IPS-15b (cell line): ENCODE data around the gene LSM14B.

Experiments used
- H3K27me3 ChIP-seq: one replicate; pipeline ENCODE4 v1.6.1; 2013; ENCODE audit warnings: low read length; ENCODE audit not compliant: control insufficient read depth, insufficient read depth
- H3K36me3 ChIP-seq: one replicate; pipeline ENCODE4 v1.6.1; 2013; ENCODE audit warnings: low read length; ENCODE audit not compliant: control insufficient read depth, insufficient read depth
- H3K4me1 ChIP-seq: one replicate; pipeline ENCODE4 v1.6.1; 2013; ENCODE audit warnings: mild to moderate bottlenecking, low read length; ENCODE audit not compliant: control insufficient read depth, insufficient read depth
- H3K4me3 ChIP-seq: one replicate; pipeline ENCODE4 v1.5.1; 2013; ENCODE audit warnings: low read depth, low read length
- H3K9ac ChIP-seq: one replicate; pipeline ENCODE4 v1.6.1; 2013; ENCODE audit warnings: low read depth, mild to moderate bottlenecking, low read length
- H3K9me3 ChIP-seq: one replicate; pipeline ENCODE4 v1.6.1; 2013; ENCODE audit warnings: mild to moderate bottlenecking, low read length; ENCODE audit not compliant: control insufficient read depth, insufficient read depth

LSM14B gene

DNA sequence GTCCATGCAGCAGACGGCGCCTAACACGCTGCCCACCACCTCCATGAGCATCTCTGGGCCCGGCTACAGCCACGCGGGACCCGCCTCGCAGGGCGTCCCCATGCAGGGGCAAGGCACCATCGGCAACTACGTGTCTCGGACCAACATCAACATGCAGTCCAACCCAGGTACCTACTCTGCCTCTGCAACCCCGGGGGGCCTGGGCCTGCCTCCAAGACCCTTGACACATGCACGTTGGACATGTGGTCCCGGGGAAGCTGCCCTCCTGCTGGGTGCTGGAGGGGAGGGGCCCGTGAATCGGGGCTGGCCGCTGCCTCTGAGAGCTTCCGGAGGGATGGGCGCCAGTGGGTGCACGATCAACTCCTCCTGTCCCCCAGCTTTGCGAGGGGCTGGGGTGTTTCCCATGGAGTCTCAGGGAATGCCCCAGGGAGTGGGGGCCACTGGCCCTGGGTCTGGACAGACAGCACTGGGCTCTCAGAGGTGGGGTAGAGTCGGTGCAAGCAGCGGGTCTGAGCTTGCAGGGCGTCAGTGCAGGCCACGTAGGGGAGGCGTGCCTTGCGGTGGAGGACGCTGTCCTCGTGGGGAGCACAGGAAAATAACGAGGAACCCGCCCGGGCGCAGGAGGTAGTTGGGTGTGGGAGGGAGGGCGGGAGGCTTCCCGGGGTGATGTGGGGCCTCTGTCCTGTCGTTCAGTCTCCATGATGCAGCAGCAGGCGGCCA, 40.6 kb downstream of the LSM14B start:
- Histone ChIP-seq H3K9me3 (no peaks in the 10 kb centered on the region), H3K4me3 (no peak overlapping the region), H3K9ac (no peak overlapping the region), H3K4me1 (no peaks in the 10 kb centered on the region), H3K27me3 (no peaks in the 10 kb centered on the region), H3K36me3 (peaks cover 63% of the 10 kb centered on the region)

DNA sequence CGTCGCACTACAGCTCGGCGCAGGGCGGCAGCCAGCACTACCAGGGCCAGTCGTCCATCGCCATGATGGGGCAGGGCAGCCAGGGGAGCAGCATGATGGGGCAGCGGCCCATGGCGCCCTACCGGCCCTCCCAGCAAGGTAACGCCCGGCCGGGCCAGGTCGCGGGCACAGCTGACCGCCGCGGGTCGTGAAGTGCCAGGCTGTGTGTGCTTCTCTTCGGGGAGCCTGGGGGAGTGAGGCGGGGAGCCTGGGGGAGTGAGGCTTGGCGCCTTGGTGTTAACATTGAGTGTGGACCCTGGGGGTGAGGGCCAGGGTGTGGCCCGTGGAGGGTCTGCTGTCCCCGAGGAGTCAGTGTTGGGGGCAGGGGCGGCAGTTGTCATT, 41.2 kb downstream of the LSM14B start:
- no peaks in the 10 kb centered on the region for H3K9me3 ChIP-seq
- no peak overlapping the region for H3K4me3 ChIP-seq
- H3K4me1 ChIP-seq = no peaks in the 10 kb centered on the region
- no peaks in the 10 kb centered on the region for H3K27me3 ChIP-seq
- H3K9ac ChIP-seq = no peak overlapping the region
- peaks cover 68% of the 10 kb centered on the region for H3K36me3 ChIP-seq

DNA sequence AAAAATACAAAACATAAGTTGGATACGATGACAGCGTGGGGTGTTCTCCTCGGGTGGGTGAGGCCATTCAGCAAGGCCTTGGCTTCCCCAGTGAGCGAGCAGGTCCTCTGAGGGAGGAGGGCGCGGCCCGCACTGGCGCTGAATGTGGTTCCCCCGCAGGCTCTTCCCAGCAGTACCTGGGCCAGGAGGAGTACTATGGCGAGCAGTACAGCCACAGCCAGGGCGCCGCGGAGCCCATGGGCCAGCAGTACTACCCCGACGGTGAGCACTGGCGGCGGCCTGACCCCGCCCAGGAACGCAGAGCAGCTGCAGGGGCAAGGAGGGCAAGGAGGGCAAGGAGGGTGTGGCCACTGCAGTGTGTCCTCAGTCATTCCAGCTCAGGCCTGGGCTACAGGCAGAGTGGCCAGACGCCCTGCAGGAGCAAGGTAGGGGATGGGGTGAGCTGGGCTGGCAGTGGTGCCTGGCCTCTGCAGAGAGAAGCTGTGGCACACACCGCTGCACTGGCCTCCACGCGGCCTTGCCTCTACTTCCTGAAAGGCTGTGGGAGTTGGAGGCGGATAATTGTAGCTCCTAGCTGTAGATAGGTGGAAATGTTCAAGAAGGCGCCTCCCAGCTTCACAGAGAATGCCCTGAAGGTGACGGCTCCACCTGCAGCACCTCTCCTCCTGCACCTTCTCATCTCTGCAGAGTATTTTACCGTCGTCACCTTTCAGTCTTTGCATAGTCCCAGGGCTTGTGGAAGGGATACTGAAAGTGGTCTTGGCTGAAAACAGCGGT, 41.9 kb downstream of the LSM14B start:
- H3K9me3 ChIP-seq = no peaks in the 10 kb centered on the region
- no peak overlapping the region for H3K4me3 ChIP-seq
- no peaks in the 10 kb centered on the region for H3K4me1 ChIP-seq
- H3K27me3 ChIP-seq = no peaks in the 10 kb centered on the region
- no peak overlapping the region for H3K9ac ChIP-seq
- peaks cover 67% of the 10 kb centered on the region for H3K36me3 ChIP-seq

DNA sequence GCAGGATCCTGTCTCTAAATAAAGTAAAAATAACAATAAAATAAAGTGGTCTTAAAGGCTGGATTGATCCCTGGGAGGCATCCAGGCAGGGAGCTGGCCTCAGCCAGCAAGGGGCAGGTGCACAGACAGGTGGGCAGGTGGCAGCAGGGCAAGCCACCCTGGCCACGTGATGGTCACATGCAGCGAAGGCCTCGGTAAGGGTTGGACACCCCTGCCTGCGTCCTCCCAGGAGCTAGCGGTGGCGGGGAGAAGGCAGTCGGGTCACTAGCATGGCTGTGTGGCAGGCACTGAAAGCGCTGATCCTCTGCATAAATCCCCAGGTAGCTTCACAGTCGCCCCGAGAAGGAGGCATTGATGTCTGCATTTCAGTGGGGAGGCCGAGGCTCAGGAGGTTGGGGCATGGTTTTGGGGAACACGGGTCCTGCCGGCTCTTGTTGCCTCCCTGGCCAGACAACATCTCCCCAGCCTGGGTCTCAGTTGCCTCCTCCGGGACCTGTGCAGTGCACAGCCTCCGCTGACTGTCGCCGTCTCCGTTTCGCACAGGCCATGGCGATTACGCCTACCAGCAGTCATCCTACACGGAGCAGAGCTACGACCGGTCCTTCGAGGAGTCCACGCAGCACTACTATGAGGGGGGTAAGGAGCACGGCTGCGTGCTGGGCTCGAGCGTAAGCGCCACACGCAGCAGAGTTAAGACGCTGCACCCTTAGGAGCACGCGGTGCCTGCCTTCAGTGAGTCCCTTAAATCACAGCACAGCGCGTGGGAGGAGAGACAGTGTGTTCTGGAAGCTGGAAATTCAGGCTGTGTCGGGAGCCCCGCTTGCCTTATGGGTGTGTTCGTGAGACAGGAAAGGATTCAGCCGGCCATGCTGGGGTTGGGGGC, 42.8 kb downstream of the LSM14B start:
- no peaks in the 10 kb centered on the region for H3K9me3 ChIP-seq
- H3K36me3 ChIP-seq = peaks cover 62% of the 10 kb centered on the region
- H3K4me3 ChIP-seq = no peak overlapping the region

DNA sequence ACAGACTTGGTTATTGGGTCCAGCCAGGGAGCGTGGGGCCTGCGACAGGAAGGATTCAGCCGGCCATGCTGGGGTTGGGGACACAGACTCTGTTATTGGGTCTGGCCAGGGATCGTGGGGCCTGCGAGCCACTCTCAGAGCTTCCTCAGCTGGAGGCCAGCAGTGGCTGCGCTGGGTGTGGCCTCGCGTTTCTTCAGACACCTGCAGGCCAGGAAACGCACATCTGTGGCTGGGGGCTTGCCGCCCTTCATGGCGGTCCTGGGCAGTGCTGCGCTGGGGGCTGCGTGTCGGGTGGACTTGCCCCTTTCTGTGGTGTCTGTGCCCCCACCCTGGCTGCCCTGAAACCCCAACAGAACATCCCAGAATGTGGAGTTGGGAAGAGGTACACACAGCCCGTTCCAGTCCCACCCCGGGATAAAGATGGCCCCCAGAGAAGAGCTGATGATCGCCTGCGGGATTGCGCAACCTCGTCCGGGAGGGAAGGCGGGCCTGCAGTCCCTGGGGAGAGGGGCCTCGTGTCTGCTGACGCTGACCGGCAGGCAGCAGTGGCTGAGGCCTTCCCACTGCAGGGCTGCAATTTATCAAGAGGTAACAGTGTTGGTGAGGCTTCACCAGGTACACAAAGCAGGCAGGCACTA, 43.6 kb downstream of the LSM14B start:
- Histone ChIP-seq H3K27me3 (no peaks in the 10 kb centered on the region), H3K9ac (no peak overlapping the region), H3K36me3 (peaks cover 61% of the 10 kb centered on the region), H3K9me3 (no peaks in the 10 kb centered on the region), H3K4me1 (no peaks in the 10 kb centered on the region), H3K4me3 (no peak overlapping the region)

More for the DNA sequence above, 42.8 kb downstream of the LSM14B start:
- no peak overlapping the region for H3K9ac ChIP-seq
- no peaks in the 10 kb centered on the region for H3K27me3 ChIP-seq
- no peaks in the 10 kb centered on the region for H3K4me1 ChIP-seq

DNA sequence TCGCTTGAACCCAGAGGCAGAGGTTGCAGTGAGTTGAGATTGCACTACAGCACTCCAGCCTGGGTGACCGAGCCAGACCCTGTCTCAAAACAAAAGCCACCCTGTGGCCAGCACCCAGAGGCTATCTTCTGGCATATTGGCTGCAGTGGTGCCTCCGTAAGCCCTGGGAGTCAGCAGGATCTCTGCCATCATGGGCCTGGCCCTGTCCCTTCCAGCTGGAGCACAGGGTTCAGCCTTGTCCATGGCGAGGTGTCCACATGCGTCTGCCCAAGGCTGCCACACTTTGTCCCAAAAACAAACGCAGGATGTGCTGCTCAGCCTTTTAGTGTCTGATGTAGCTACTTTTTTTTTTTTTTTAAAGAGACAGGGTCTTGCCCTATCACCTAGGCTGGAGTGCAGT, 45.2 kb downstream of the LSM14B start:
- H3K9ac ChIP-seq = no peak overlapping the region
- H3K9me3 ChIP-seq = no peaks in the 10 kb centered on the region
- no peaks in the 10 kb centered on the region for H3K27me3 ChIP-seq
- no peak overlapping the region for H3K4me3 ChIP-seq
- H3K4me1 ChIP-seq = no peaks in the 10 kb centered on the region
- H3K36me3 ChIP-seq = peaks cover 50% of the 10 kb centered on the region

DNA sequence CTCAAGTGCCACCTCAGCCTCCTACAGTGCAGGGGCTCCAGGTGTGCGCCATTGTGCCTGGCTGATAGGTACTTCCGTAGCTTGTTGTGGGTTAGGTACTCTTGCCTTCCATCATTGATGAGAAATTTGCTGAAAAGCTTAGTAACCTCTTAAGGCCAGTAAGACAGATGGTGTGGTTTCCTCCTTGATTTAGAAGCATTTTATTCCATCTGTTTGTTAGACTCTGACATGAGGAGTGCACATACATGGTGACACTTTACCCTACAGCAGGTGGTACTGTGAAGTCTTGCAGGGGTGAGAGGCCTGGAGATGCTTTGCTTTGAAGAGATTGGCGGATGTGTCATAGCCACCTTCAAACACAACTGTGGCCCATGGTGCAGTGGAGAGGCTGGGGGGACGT, 45.8 kb downstream of the LSM14B start:
- H3K9ac ChIP-seq = no peak overlapping the region
- no peaks in the 10 kb centered on the region for H3K9me3 ChIP-seq
- no peak overlapping the region for H3K4me3 ChIP-seq
- H3K36me3 ChIP-seq = peaks cover 46% of the 10 kb centered on the region
- no peaks in the 10 kb centered on the region for H3K4me1 ChIP-seq
- H3K27me3 ChIP-seq = no peaks in the 10 kb centered on the region

DNA sequence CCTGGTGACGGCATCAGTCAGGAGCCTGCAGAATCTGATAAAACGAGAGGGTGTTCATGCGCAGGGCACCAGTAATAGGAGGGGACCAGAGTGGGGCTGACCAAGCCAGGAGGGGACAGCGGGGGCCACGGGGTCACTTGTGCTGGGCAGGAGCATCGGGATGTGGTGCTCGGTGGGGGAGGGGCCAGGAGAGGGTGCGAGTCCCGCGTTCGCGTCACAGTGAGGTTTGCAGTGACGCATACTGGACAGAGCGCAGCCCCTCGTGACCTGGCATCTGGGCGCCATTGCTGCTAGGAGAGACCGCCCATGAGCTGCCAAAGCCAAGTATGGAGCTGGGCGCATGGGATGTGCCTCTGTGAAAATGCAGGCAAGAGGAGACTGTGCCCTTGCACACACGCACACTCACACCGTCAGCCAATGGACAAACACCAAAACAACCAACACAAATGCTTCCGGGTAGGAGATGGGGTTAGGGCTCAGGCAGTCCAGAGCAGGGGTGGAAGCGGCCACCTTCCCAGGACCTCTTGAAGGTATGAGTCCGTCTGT, 46.7 kb downstream of the LSM14B start:
- Histone ChIP-seq H3K9me3 (no peaks in the 10 kb centered on the region), H3K36me3 (peaks cover 40% of the 10 kb centered on the region), H3K9ac (no peak overlapping the region), H3K4me3 (no peak overlapping the region), H3K27me3 (no peaks in the 10 kb centered on the region), H3K4me1 (no peaks in the 10 kb centered on the region)

DNA sequence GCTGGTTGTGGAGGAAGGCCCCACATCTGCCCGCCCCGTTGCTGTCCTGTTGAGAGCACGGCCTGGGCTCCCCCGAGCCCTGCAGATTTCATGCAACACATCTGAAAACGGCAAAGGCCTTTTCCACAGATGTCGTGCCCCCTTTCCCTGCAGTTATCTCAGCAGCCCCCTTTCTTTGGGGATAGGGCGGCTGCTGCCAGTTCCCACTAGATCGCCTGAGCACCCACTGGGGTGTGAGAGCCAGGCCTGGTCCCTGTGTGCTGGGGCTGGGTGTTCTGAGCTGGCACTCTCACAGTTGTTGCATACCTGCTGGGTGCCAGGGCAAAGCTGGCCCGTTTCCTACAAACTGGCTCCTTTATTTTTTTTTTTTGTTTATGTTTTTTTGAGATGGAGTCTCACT, 48.3 kb downstream of the LSM14B start:
- Histone ChIP-seq H3K9ac (no peak overlapping the region), H3K27me3 (no peaks in the 10 kb centered on the region), H3K36me3 (peaks cover 31% of the 10 kb centered on the region), H3K4me1 (no peaks in the 10 kb centered on the region), H3K9me3 (no peaks in the 10 kb centered on the region), H3K4me3 (no peak overlapping the region)

DNA sequence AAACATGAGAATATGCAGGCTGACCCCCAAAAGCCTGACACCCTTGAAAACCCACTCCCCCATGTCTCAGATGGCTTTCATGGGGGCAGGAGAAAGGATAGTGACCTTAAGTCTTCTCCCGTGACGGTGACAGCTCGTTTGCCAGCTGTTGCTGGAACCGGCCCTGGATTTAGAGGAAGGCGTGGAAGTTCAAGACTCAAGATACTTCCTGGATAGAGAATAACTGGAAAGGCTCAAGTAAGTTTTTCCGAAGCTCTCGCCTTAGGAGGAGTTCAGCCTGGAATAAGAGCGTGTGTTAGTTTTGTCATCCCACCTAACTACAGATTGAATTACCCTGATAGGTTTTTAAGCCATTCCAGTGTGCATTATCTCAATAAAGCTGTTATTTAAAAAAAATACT, 49.0 kb downstream of the LSM14B start:
- Histone ChIP-seq H3K36me3 (peaks cover 25% of the 10 kb centered on the region), H3K4me1 (no peaks in the 10 kb centered on the region), H3K9ac (no peak overlapping the region), H3K9me3 (no peaks in the 10 kb centered on the region), H3K27me3 (no peaks in the 10 kb centered on the region), H3K4me3 (no peak overlapping the region)

DNA sequence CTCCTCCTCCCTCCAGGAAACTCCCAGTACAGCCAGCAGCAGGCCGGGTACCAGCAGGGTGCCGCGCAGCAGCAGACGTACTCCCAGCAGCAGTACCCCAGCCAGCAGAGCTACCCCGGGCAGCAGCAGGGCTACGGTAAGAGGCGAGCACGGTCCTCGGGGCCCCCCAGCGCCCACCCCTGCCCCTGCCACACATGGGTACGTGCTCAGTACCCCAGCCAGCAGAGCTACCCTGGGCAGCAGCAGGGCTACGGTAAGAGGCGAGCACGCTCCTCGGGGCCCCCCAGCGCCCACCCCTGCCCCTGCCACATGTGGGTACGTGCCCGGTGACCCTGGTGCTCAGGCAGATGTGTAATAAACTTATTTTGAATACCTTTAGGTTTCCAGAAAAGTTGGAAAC, 50.4 kb downstream of the LSM14B start:
- H3K4me3 ChIP-seq = no peak overlapping the region
- H3K4me1 ChIP-seq = no peaks in the 10 kb centered on the region
- no peaks in the 10 kb centered on the region for H3K27me3 ChIP-seq
- no peaks in the 10 kb centered on the region for H3K9me3 ChIP-seq
- H3K36me3 ChIP-seq = peaks cover 19% of the 10 kb centered on the region
- no peak overlapping the region for H3K9ac ChIP-seq
